Ishikawa (cell line): ENCODE results near the gene ATP1A3.

Source experiments
- EGR1 ChIP-seq: IDR thresholded peaks from 2 replicates; pipeline ENCODE4 v1.6.1; 2012
- EP300 ChIP-seq: IDR thresholded peaks from 2 replicates; pipeline ENCODE4 v1.6.1; 2012; ENCODE audit warnings: borderline replicate concordance
- MAX ChIP-seq: IDR thresholded peaks from 2 replicates; pipeline ENCODE4 v1.6.1; 2012
- NFIC ChIP-seq: IDR thresholded peaks from 2 replicates; pipeline ENCODE4 v1.6.1; 2012
- USF1 ChIP-seq: IDR thresholded peaks from 2 replicates; pipeline ENCODE4 v1.6.1; 2012

- no peak for TF ChIP-seq EP300
- no peak for TF ChIP-seq USF1
- no peak for TF ChIP-seq NFIC
- no peak for TF ChIP-seq EGR1
- no peak for TF ChIP-seq MAX
Measured at GRCh38 chr19:41922585-41922984, 71.4 kb downstream of the ATP1A3 start.
